GM19397 (cell line): ENCODE data around the gene NLRP10.

Source experiments
- ATAC-seq: cut with Tn5 transposase; IDR thresholded peaks from one replicate; pipeline ENCODE4 v1.9.1; 2021; ENCODE audit warnings: mild to moderate bottlenecking, moderate library complexity; ENCODE audit not compliant: unreplicated experiment

The NLRP10 gene

GRCh38 chr11:7974668-7975067, 9.4 kb upstream of the NLRP10 start:
- no peak for ATAC-seq

- ATAC-seq = no peak
These were observed 7.8 kb upstream of the NLRP10 start for GRCh38 chr11:7973011-7973410.

- ATAC-seq = no peak
These were observed 6.6 kb upstream of the NLRP10 start for GRCh38 chr11:7971846-7972245.

- no peak for ATAC-seq
These were observed 4.8 kb upstream of the NLRP10 start for GRCh38 chr11:7969756-7970646.

GRCh38 chr11:7968686-7969085, 3.4 kb upstream of the NLRP10 start:
- ATAC-seq = no peak

GRCh38 chr11:7967826-7968225, 2.6 kb upstream of the NLRP10 start:
- no peak for ATAC-seq

GRCh38 chr11:7967097-7967496, 1.9 kb upstream of the NLRP10 start:
- ATAC-seq = no peak

GRCh38 chr11:7964873-7965272, 374 bp downstream of the NLRP10 start:
- no peak for ATAC-seq

GRCh38 chr11:7964261-7964660, 986 bp downstream of the NLRP10 start:
- no peak for ATAC-seq

GRCh38 chr11:7955191-7955590, 10.1 kb downstream of the NLRP10 start:
- no peak for ATAC-seq

GRCh38 chr11:7949934-7950333, 15.3 kb downstream of the NLRP10 start:
- no peak for ATAC-seq

- ATAC-seq = no peak
These were observed 21.1 kb downstream of the NLRP10 start for GRCh38 chr11:7944123-7944522.

- ATAC-seq = no peak
These were observed 23.6 kb downstream of the NLRP10 start, which contains the start of gene OR10A3 for GRCh38 chr11:7941608-7942007. TSS of gene OR10A3 (minus strand) at chr11:7941708. CDS start at chr11:7939520, 2,188 bp downstream.

- ATAC-seq = no peak
These were observed 24.1 kb downstream of the NLRP10 start for GRCh38 chr11:7941146-7941545.

- no peak for ATAC-seq
These were observed 28.6 kb downstream of the NLRP10 start for GRCh38 chr11:7936615-7937014.

GRCh38 chr11:7931168-7931567, 34.1 kb downstream of the NLRP10 start, which contains the start of gene OR10A6:
TSS of gene OR10A6 (minus strand) at chr11:7931268. CDS start at chr11:7928662, 2,606 bp downstream.
- no peak for ATAC-seq

- no peak for ATAC-seq
These were observed 37.6 kb downstream of the NLRP10 start for GRCh38 chr11:7927635-7928034.

GRCh38 chr11:7924536-7924935, 40.7 kb downstream of the NLRP10 start:
- no peak for ATAC-seq

GRCh38 chr11:7918141-7918540, 47.1 kb downstream of the NLRP10 start:
- no peak for ATAC-seq
